ENCODE data around the gene PRLR. TPM values are rescaled to one million over a fixed set of nuclear protein-coding genes. Genes with fewer than 3 reads are reported as not detected.

PRLR gene
- total and polyA plus RNA-seq, 9 of the 15 experiments (the other 6 are each of a cell fraction or from before 2014, with no cell fraction given), result 0.02 TPM; not detected in 8

DNA sequence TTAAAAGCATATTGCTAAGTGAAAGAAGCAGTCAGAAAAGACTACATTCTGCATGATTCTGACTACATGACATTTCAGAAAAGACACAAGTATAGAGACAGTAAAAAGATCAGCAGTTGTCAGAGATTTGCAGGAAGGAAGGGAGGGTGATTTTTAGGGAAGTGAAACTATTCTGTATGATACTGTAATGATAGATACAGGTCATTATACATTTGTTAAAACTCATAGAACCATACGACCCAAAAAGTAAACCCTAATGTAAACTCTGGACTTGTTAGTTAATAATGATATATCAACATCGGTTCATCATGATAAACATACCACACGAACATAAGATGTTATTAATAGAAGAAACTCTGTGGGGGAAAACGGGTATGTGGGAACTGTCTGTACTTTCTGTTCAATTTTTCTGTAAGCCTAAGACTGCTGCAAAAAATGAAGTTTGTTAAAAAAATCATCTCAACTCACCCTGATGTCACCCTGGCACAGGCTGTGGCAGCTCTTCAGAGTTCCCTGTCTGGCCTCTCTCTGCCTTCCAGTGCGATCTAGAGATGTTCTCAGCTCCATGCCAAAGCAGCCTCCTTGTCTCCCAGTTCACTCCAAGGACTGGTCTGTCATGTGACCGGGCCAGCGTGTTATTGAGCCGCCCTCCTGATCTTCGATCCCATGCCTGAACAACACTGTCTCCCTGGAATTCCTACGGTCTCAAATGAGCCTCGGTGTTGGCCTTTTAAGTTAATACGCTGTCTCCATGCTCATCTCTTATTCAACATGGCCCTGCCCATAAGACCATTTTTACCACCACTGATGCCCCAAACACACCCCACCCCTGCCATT, 35.4 kb downstream of the PRLR start:
- H2AFZ ChIP-seq (ENCODE audit: low read depth, low read length), result no peak overlapping the region
- WGBS (ENCODE audit: insufficient coverage, low coverage, missing lambda C conversion rate), result 2% methylated on average over 12 of the region's 12 CpGs
- no peaks in the 10 kb centered on the region for H3K36me3 ChIP-seq (ENCODE audit: control insufficient read depth, insufficient read depth, low read length)
- DNase-seq (ENCODE audit: extremely low read depth in 1 of 4, low spot score in 3 of 4), result no peak
- no peak overlapping the region for H3K4me3 ChIP-seq
- no peaks in the 10 kb centered on the region; the same call in 1 of the 2 replicates for H4K20me1 ChIP-seq (replicated peaks; ENCODE audit: control insufficient read depth, insufficient read depth, low read length)
- H3K9me3 ChIP-seq (replicated peaks; ENCODE audit: control insufficient read depth, insufficient read depth, low read depth, low read length), result no peaks in the 10 kb centered on the region
- no peak for FAIRE-seq
- no peaks in the 10 kb centered on the region for H3K9me1 ChIP-seq (ENCODE audit: control insufficient read depth, insufficient read depth, low read length)
- H3K4me2 ChIP-seq (ENCODE audit: insufficient read depth, low read length), result no peak overlapping the region
- H3K27ac ChIP-seq (ENCODE audit: extremely low read depth, low read depth, low read length), result no peak overlapping the region
- no TSS peak for BruUV-seq (replicated peaks)
- H3K4me1 ChIP-seq (replicated peaks in 1 of 2; ENCODE audit: control insufficient read depth in 2 of 2, insufficient read depth in 2 of 2, low read length in 2 of 2), result no peaks in the 10 kb centered on the region
- no peak for ATAC-seq
- no peak for TF ChIP-seq RFX7 (CRISPR knock-in tag; IDR thresholded peaks at IDR 0.05)
- TF ChIP-seq, protein P1, sequence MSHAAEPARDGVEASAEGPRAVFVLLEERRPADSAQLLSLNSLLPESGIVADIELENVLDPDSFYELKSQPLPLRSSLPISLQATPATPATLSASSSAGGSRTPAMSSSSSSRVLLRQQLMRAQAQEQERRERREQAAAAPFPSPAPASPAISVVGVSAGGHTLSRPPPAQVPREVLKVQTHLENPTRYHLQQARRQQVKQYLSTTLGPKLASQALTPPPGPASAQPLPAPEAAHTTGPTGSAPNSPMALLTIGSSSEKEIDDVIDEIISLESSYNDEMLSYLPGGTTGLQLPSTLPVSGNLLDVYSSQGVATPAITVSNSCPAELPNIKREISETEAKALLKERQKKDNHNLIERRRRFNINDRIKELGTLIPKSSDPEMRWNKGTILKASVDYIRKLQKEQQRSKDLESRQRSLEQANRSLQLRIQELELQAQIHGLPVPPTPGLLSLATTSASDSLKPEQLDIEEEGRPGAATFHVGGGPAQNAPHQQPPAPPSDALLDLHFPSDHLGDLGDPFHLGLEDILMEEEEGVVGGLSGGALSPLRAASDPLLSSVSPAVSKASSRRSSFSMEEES (CRISPR knock-in tag; IDR thresholded peaks at IDR 0.05), result peak; percentile 36; the same call in 1 of the 2 replicates
- POLR2A ChIA-PET, result no interaction called here
- H3K79me2 ChIP-seq (ENCODE audit: control insufficient read depth, insufficient read depth, low read length), result no peaks in the 10 kb centered on the region
- intact Hi-C loops (cut with micrococcal nuclease), result no loop called here
- in situ Hi-C loops (cut with MboI), result loop anchor here (25.0 kb wide), 1 partner anchor 708 kb away; no protein-coding TSS in a partner anchor
- peaks cover 0 to 12% of the 10 kb centered on the region in 2 experiments; a peak in 2 of 5 replicates for H3K27me3 ChIP-seq (ENCODE audit: control insufficient read depth in 2 of 2, insufficient read depth in 2 of 2, low read length in 2 of 2)
- CTCF ChIA-PET (ENCODE audit: low intra/inter-chr PET ratio), result no interaction called here
- no peak overlapping the region for H3K9ac ChIP-seq (ENCODE audit: insufficient read depth in 1 of 2, low read depth in 2 of 2, low read length in 2 of 2)

Measured in K562 (cell line).